Measurements from ENCODE around the gene PPP1R14C. TPM values are rescaled to one million over a fixed set of nuclear protein-coding genes. Genes with fewer than 3 reads are reported as not detected.
"Not testable (repeated sequence)": the region's sequence is repeated elsewhere in the genome, so short reads cannot be mapped to it uniquely, and the experiment has no call there.

The PPP1R14C gene
- total RNA-seq, 1 experiment from 2014 or later = 2.5 TPM

DNA sequence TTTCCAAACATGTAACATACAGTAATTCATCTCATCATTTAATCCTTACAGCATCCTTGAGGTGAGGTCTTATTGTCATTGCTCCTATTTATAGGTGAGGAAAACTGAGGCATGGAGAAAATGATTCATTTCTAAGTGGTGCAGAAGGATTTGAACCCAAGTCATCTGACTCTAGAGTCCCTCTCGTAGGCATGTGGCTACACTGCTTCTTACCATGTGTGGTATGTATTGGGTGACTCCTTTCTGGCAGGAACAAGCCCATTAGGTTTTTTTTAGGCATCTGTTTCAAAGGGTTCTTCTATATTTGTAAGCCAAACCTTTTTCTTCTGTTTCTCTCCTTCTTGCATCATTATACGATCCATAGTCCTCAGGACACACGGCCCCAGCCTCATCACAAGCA, 94.8 kb downstream of the PPP1R14C start:
- ChIA-PET POLR2A (no interaction called here), CTCF (no interaction called here)
- no peak for DNase-seq
- H3K27me3 Mint-ChIP-seq (ENCODE audit: insufficient read depth, unreplicated experiment) = no peaks in the 10 kb centered on the region
- Histone ChIP-seq H3K27me3 (replicated peaks; ENCODE audit: control insufficient read depth, insufficient read depth, low read length) (no peaks in the 10 kb centered on the region), H3K9me3 (no peaks in the 10 kb centered on the region), H3K36me3 (ENCODE audit: control insufficient read depth, insufficient read depth, low read length) (no peaks in the 10 kb centered on the region), H3K4me1 (no peaks in the 10 kb centered on the region), H3K4me3 (ENCODE audit: low read depth, low read length) (no peak overlapping the region)
- no TSS peak for BruUV-seq (replicated peaks)
- H3K36me3 Mint-ChIP-seq (ENCODE audit: insufficient read depth, unreplicated experiment) = no peaks in the 10 kb centered on the region
- H3K9me3 Mint-ChIP-seq (ENCODE audit: unreplicated experiment) = no peaks in the 10 kb centered on the region
- no peaks in the 10 kb centered on the region for H3K4me1 Mint-ChIP-seq (ENCODE audit: low read depth, unreplicated experiment)
- TF ChIP-seq, protein P1, sequence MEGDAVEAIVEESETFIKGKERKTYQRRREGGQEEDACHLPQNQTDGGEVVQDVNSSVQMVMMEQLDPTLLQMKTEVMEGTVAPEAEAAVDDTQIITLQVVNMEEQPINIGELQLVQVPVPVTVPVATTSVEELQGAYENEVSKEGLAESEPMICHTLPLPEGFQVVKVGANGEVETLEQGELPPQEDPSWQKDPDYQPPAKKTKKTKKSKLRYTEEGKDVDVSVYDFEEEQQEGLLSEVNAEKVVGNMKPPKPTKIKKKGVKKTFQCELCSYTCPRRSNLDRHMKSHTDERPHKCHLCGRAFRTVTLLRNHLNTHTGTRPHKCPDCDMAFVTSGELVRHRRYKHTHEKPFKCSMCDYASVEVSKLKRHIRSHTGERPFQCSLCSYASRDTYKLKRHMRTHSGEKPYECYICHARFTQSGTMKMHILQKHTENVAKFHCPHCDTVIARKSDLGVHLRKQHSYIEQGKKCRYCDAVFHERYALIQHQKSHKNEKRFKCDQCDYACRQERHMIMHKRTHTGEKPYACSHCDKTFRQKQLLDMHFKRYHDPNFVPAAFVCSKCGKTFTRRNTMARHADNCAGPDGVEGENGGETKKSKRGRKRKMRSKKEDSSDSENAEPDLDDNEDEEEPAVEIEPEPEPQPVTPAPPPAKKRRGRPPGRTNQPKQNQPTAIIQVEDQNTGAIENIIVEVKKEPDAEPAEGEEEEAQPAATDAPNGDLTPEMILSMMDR (IDR thresholded peaks at IDR 0.05; ENCODE audit: insufficient read depth in 1 of 2, low read depth in 1 of 2, low read length in 1 of 2, severe bottlenecking in 1 of 2, unreplicated experiment in 1 of 2) = no peak
- H3K4me3 Mint-ChIP-seq (ENCODE audit: unreplicated experiment) = no peak overlapping the region
- no peak overlapping the region for H3K27ac Mint-ChIP-seq (ENCODE audit: unreplicated experiment)
- intact Hi-C loops (cut with micrococcal nuclease; ENCODE audit: unreplicated experiment) = no loop called here

- Histone ChIP-seq H3K36me3 (ENCODE audit: control insufficient read depth, insufficient read depth, low read length) (no peaks in the 10 kb centered on the region), H3K9me3 (no peaks in the 10 kb centered on the region), H3K4me3 (ENCODE audit: low read depth, low read length) (no peak overlapping the region), H3K4me1 (no peaks in the 10 kb centered on the region), H3K27me3 (replicated peaks; ENCODE audit: control insufficient read depth, insufficient read depth, low read length) (no peaks in the 10 kb centered on the region)
- Mint-ChIP-seq H3K4me1 (ENCODE audit: low read depth, unreplicated experiment) (no peaks in the 10 kb centered on the region), H3K27me3 (ENCODE audit: insufficient read depth, unreplicated experiment) (no peaks in the 10 kb centered on the region), H3K27ac (ENCODE audit: unreplicated experiment) (no peak overlapping the region), H3K4me3 (ENCODE audit: unreplicated experiment) (no peak overlapping the region), H3K9me3 (ENCODE audit: unreplicated experiment) (no peaks in the 10 kb centered on the region), H3K36me3 (ENCODE audit: insufficient read depth, unreplicated experiment) (no peaks in the 10 kb centered on the region)
- ChIA-PET POLR2A (no interaction called here), CTCF (no interaction called here)
- no TSS peak for BruUV-seq (replicated peaks)
- intact Hi-C loops (cut with micrococcal nuclease; ENCODE audit: unreplicated experiment) = no loop called here
- no peak for DNase-seq
- TF ChIP-seq, protein P1 (IDR thresholded peaks at IDR 0.05; ENCODE audit: insufficient read depth in 1 of 2, low read depth in 1 of 2, low read length in 1 of 2, severe bottlenecking in 1 of 2, unreplicated experiment in 1 of 2) = no peak
Measured at GRCh38 chr6:150238336-150238741, 95.5 kb downstream of the PPP1R14C start.

DNA sequence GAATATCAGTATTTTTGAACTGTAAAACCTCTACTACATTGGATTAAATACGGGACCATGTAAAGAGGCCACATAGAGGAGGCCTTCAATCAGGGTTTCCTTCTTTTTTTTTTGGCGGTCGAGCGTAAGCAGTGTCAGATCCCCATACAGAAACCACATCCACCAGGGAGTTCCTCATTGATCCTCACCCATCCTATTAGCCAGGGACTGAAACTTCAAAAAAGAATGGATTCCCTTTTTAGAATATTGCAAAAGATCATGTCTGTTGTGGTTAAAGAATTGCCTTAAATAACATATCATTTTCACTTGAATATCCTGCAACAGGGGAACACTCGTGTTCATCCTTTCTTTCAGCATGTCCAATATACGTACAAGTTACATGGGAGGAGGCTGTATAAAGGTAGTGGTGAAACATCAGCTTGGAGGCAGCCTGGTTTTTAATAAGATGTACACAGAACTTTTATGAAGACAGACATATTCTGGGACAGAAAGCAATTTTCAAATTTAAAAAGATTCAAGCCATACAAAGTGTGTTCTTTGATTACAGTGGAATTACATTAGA, 96.1 kb downstream of the PPP1R14C start:
- no peaks in the 10 kb centered on the region for H3K27me3 ChIP-seq (replicated peaks; ENCODE audit: control insufficient read depth, insufficient read depth, low read length)
- ChIA-PET POLR2A (no interaction called here), CTCF (no interaction called here)
- TF ChIP-seq, protein P1 (IDR thresholded peaks at IDR 0.05; ENCODE audit: insufficient read depth in 1 of 2, low read depth in 1 of 2, low read length in 1 of 2, severe bottlenecking in 1 of 2, unreplicated experiment in 1 of 2) = no peak
- H3K4me3 ChIP-seq (ENCODE audit: low read depth, low read length) = no peak overlapping the region
- H3K9me3 ChIP-seq = no peaks in the 10 kb centered on the region
- DNase-seq = no peak
- Mint-ChIP-seq H3K27me3 (ENCODE audit: insufficient read depth, unreplicated experiment) (no peaks in the 10 kb centered on the region), H3K36me3 (ENCODE audit: insufficient read depth, unreplicated experiment) (no peaks in the 10 kb centered on the region), H3K4me3 (ENCODE audit: unreplicated experiment) (no peak overlapping the region), H3K9me3 (ENCODE audit: unreplicated experiment) (no peaks in the 10 kb centered on the region), H3K27ac (ENCODE audit: unreplicated experiment) (no peak overlapping the region), H3K4me1 (ENCODE audit: low read depth, unreplicated experiment) (no peaks in the 10 kb centered on the region)
- H3K36me3 ChIP-seq (ENCODE audit: control insufficient read depth, insufficient read depth, low read length) = no peaks in the 10 kb centered on the region
- intact Hi-C loops (cut with micrococcal nuclease; ENCODE audit: unreplicated experiment) = no loop called here
- BruUV-seq (replicated peaks) = no TSS peak
- no peaks in the 10 kb centered on the region for H3K4me1 ChIP-seq

DNA sequence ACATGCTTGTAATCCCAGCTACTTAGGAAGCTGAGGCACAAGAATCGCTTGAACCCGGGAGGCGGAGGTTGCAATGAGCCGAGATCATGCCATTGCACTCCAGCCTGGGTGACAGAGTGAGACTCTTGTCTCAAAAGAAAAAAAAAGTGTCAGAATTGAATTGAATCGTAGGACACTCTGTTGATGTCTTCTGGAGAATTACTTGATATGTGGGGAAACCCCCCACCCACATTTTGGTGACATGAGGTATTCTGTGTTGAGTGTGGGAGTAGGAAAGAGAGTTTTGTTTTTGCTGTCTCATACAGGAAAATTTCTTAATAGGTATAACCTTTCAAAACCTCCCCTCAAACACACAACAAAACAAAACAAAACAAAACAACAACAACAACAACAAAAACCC, 98.9 kb downstream of the PPP1R14C start:
- H3K4me3 ChIP-seq (ENCODE audit: low read depth, low read length); POLR2A ChIA-PET; BruUV-seq (replicated peaks); H3K36me3 ChIP-seq (ENCODE audit: control insufficient read depth, insufficient read depth, low read length); H3K4me1 ChIP-seq; intact Hi-C loops (cut with micrococcal nuclease; ENCODE audit: unreplicated experiment); DNase-seq; H3K27me3 Mint-ChIP-seq (ENCODE audit: insufficient read depth, unreplicated experiment); H3K9me3 Mint-ChIP-seq (ENCODE audit: unreplicated experiment); H3K36me3 Mint-ChIP-seq (ENCODE audit: insufficient read depth, unreplicated experiment); H3K4me3 Mint-ChIP-seq (ENCODE audit: unreplicated experiment); CTCF ChIA-PET; H3K27me3 ChIP-seq (replicated peaks; ENCODE audit: control insufficient read depth, insufficient read depth, low read length); H3K4me1 Mint-ChIP-seq (ENCODE audit: low read depth, unreplicated experiment); H3K27ac Mint-ChIP-seq (ENCODE audit: unreplicated experiment); H3K9me3 ChIP-seq: not testable (repeated sequence)

Measured in Caco-2 (cell line).